HEK293 (cell line): ENCODE measurements around the gene PALMD.

Experiments used
- AEBP2 ChIP-seq: fragments of 450-650 bp; formaldehyde crosslinking; IDR thresholded peaks from 2 replicates; pipeline ENCODE4 v1.5.1; 2016; ENCODE audit warnings: missing biosample characterization, missing genetic modification characterization, borderline replicate concordance
- BCL11A ChIP-seq: fragments of 450-650 bp; formaldehyde crosslinking; IDR thresholded peaks from 2 replicates; pipeline ENCODE4 v1.5.1; 2016; ENCODE audit warnings: low read depth, missing biosample characterization, missing genetic modification characterization
- CTCF ChIP-seq: fragments of 450-650 bp; formaldehyde crosslinking; IDR thresholded peaks from 2 replicates; pipeline ENCODE4 v1.5.1; 2016; ENCODE audit warnings: missing biosample characterization, missing genetic modification characterization
- KLF10 ChIP-seq: fragments of 450-650 bp; IDR thresholded peaks from 2 replicates; pipeline ENCODE4 v1.5.1; 2018; ENCODE audit warnings: missing biosample characterization, mild to moderate bottlenecking, missing genetic modification characterization
- KLF17 ChIP-seq: fragments of 450-650 bp; formaldehyde crosslinking; IDR thresholded peaks from 2 replicates; pipeline ENCODE4 v1.5.1; 2016; ENCODE audit warnings: missing biosample characterization, missing genetic modification characterization
- KLF9 ChIP-seq: fragments of 450-650 bp; formaldehyde crosslinking; IDR thresholded peaks from 2 replicates; pipeline ENCODE4 v1.5.1; 2016; ENCODE audit warnings: missing biosample characterization, missing genetic modification characterization, low read depth
- MZF1 ChIP-seq: fragments of 450-650 bp; formaldehyde crosslinking; IDR thresholded peaks from 2 replicates; pipeline ENCODE4 v1.5.1; 2017; ENCODE audit warnings: missing biosample characterization, missing genetic modification characterization, borderline replicate concordance
- OSR2 ChIP-seq: fragments of 450-650 bp; formaldehyde crosslinking; IDR thresholded peaks from 2 replicates; pipeline ENCODE4 v1.5.1; 2016; ENCODE audit warnings: missing biosample characterization, missing genetic modification characterization
- PATZ1 ChIP-seq: fragments of 450-650 bp; formaldehyde crosslinking; IDR thresholded peaks from 2 replicates; pipeline ENCODE4 v1.5.1; 2016; ENCODE audit warnings: missing biosample characterization, missing genetic modification characterization
- PRDM10 ChIP-seq: fragments of 450-650 bp; formaldehyde crosslinking; IDR thresholded peaks from 2 replicates; pipeline ENCODE4 v1.5.1; 2016; ENCODE audit warnings: missing biosample characterization, missing genetic modification characterization
- WT1 ChIP-seq: fragments of 450-650 bp; formaldehyde crosslinking; IDR thresholded peaks from 2 replicates; pipeline ENCODE4 v1.5.1; 2016; ENCODE audit warnings: missing biosample characterization, missing genetic modification characterization
- ZEB2 ChIP-seq: fragments of 450-650 bp; formaldehyde crosslinking; IDR thresholded peaks from 2 replicates; pipeline ENCODE4 v1.5.1; 2016; ENCODE audit warnings: missing biosample characterization, missing genetic modification characterization
- ZNF335 ChIP-seq: fragments of 450-650 bp; formaldehyde crosslinking; conservative IDR thresholded peaks from 2 replicates; pipeline ENCODE4 v1.5.1; 2016; ENCODE audit warnings: missing biosample characterization, missing genetic modification characterization
- ZNF366 ChIP-seq: fragments of 450-650 bp; formaldehyde crosslinking; conservative IDR thresholded peaks from 2 replicates; pipeline ENCODE4 v1.5.1; 2016; ENCODE audit warnings: missing biosample characterization, missing genetic modification characterization
- ZNF449 ChIP-seq: fragments of 450-650 bp; formaldehyde crosslinking; IDR thresholded peaks from 2 replicates; pipeline ENCODE4 v1.5.1; 2017; ENCODE audit warnings: missing biosample characterization, mild to moderate bottlenecking, missing genetic modification characterization, moderate library complexity
- ZNF544 ChIP-seq: fragments of 450-650 bp; formaldehyde crosslinking; IDR thresholded peaks from 2 replicates; pipeline ENCODE4 v1.5.0; 2017; ENCODE audit warnings: missing biosample characterization, missing genetic modification characterization
- ZNF548 ChIP-seq: fragments of 450-650 bp; formaldehyde crosslinking; IDR thresholded peaks from 2 replicates; pipeline ENCODE4 v1.5.1; 2016; ENCODE audit warnings: missing biosample characterization, missing genetic modification characterization
- ZNF571 ChIP-seq: fragments of 450-650 bp; formaldehyde crosslinking; IDR thresholded peaks from 2 replicates; pipeline ENCODE4 v1.5.0; 2017; ENCODE audit warnings: missing biosample characterization, missing genetic modification characterization
- ZNF629 ChIP-seq: fragments of 450-650 bp; formaldehyde crosslinking; IDR thresholded peaks from 2 replicates; pipeline ENCODE4 v1.5.1; 2017; ENCODE audit warnings: missing biosample characterization, missing genetic modification characterization
- ZNF658 ChIP-seq: fragments of 450-650 bp; formaldehyde crosslinking; IDR thresholded peaks from 2 replicates; pipeline ENCODE4; 2016; ENCODE audit warnings: missing biosample characterization, missing genetic modification characterization
- ZNF692 ChIP-seq: fragments of 450-650 bp; formaldehyde crosslinking; IDR thresholded peaks from 2 replicates; pipeline ENCODE4 v1.5.1; 2016; ENCODE audit warnings: missing biosample characterization, missing genetic modification characterization

Gene PALMD

GRCh38 chr1:99682291-99682751, 36.4 kb downstream of the PALMD start (continued):
- TF ChIP-seq AEBP2 (no peak), BCL11A (peak; percentile 47; the same call in 1 of the 2 replicates), ZNF658 (tag by site-specific recombination) (no peak), KLF17 (tag by site-specific recombination) (no peak), ZNF548 (no peak), ZNF544 (no peak), ZEB2 (tag by site-specific recombination) (peak; percentile 36; the same call in 1 of the 2 replicates), PATZ1 (tag by site-specific recombination) (peak; percentile 47; the same call in 1 of the 2 replicates), KLF9 (tag by site-specific recombination) (no peak), ZNF571 (no peak), ZNF335 (tag by site-specific recombination) (no peak), CTCF (tag by site-specific recombination) (no peak), ZNF692 (tag by site-specific recombination) (no peak), PRDM10 (peak; percentile 15; the same call in 1 of the 2 replicates), MZF1 (tag by site-specific recombination) (no peak), ZNF366 (tag by site-specific recombination) (peak; percentile 48; the same call in 1 of the 2 replicates), OSR2 (peak; percentile 46; the same call in 1 of the 2 replicates), WT1 (tag by site-specific recombination) (peak; percentile 66), ZNF449 (no peak), KLF10 (tag by site-specific recombination) (peak; percentile 33; the same call in 1 of the 2 replicates), ZNF629 (tag by site-specific recombination) (peak; percentile 89)
